Mucosa of stomach (tissue), 1 donor: ENCODE results near the gene HECW1.
"Not testable (repeated sequence)": the region's sequence is repeated elsewhere in the genome, so short reads cannot be mapped to it uniquely, and the experiment has no call there.

Experiments used
- H3K27me3 ChIP-seq: one replicate; pipeline ENCODE4 v1.7.0; 2013; ENCODE audit warnings: mild to moderate bottlenecking, low read length; ENCODE audit not compliant: control insufficient read depth, insufficient read depth
- H3K36me3 ChIP-seq: one replicate; pipeline ENCODE4 v1.7.0; 2013; ENCODE audit warnings: low read length; ENCODE audit not compliant: control insufficient read depth, insufficient read depth
- H3K4me1 ChIP-seq: one replicate; pipeline ENCODE4 v1.7.0; 2013; ENCODE audit warnings: mild to moderate bottlenecking, low read length; ENCODE audit not compliant: control insufficient read depth, insufficient read depth
- H3K4me3 ChIP-seq: one replicate; pipeline ENCODE4 v1.7.0; 2013; ENCODE audit warnings: low read length
- H3K9ac ChIP-seq: one replicate; pipeline ENCODE4 v1.7.0; 2013; ENCODE audit warnings: mild to moderate bottlenecking, low read length, moderate library complexity
- H3K9me3 ChIP-seq: one replicate; pipeline ENCODE4 v1.7.0; 2013; ENCODE audit warnings: mild to moderate bottlenecking, low read length, moderate library complexity; ENCODE audit not compliant: control insufficient read depth
- donor health status: Pancreatic carcinoma.

Gene HECW1

GRCh38 chr7:43218901-43219300 is 106.5 kb downstream of the HECW1 start:
- H3K36me3 ChIP-seq, H3K4me3 ChIP-seq, H3K27me3 ChIP-seq, H3K9me3 ChIP-seq, H3K9ac ChIP-seq, H3K4me1 ChIP-seq: not testable (repeated sequence)

- Histone ChIP-seq H3K4me3 (no peak overlapping the region), H3K9ac (no peak overlapping the region), H3K27me3 (no peaks in the 10 kb centered on the region), H3K4me1 (no peaks in the 10 kb centered on the region), H3K9me3 (no peaks in the 10 kb centered on the region), H3K36me3 (no peaks in the 10 kb centered on the region)
These were observed 107.8 kb downstream of the HECW1 start for GRCh38 chr7:43220250-43220649.

- Histone ChIP-seq H3K4me3 (no peak overlapping the region), H3K4me1 (no peaks in the 10 kb centered on the region), H3K36me3 (no peaks in the 10 kb centered on the region), H3K9me3 (no peaks in the 10 kb centered on the region), H3K9ac (no peak overlapping the region), H3K27me3 (no peaks in the 10 kb centered on the region)
These were observed 108.3 kb downstream of the HECW1 start for GRCh38 chr7:43220742-43221141.

GRCh38 chr7:43229801-43230200 is 117.4 kb downstream of the HECW1 start:
- H3K4me3 ChIP-seq, result no peak overlapping the region
- H3K9me3 ChIP-seq, result no peaks in the 10 kb centered on the region
- H3K36me3 ChIP-seq, result no peaks in the 10 kb centered on the region
- H3K27me3 ChIP-seq, result no peaks in the 10 kb centered on the region
- H3K4me1 ChIP-seq, result no peaks in the 10 kb centered on the region
- no peak overlapping the region for H3K9ac ChIP-seq

- Histone ChIP-seq H3K27me3 (no peaks in the 10 kb centered on the region), H3K9me3 (no peaks in the 10 kb centered on the region), H3K4me1 (peaks cover 5% of the 10 kb centered on the region), H3K4me3 (no peak overlapping the region), H3K9ac (no peak overlapping the region), H3K36me3 (no peaks in the 10 kb centered on the region)
These were observed 119.9 kb downstream of the HECW1 start for GRCh38 chr7:43232366-43232765.

GRCh38 chr7:43234073-43234472 is 121.6 kb downstream of the HECW1 start:
- no peak overlapping the region for H3K9ac ChIP-seq
- peaks cover 5% of the 10 kb centered on the region for H3K4me1 ChIP-seq
- H3K27me3 ChIP-seq, result no peaks in the 10 kb centered on the region
- no peaks in the 10 kb centered on the region for H3K36me3 ChIP-seq
- no peak overlapping the region for H3K4me3 ChIP-seq
- H3K9me3 ChIP-seq, result no peaks in the 10 kb centered on the region

- Histone ChIP-seq H3K9me3 (no peaks in the 10 kb centered on the region), H3K4me1 (peaks cover 5% of the 10 kb centered on the region), H3K36me3 (no peaks in the 10 kb centered on the region), H3K27me3 (no peaks in the 10 kb centered on the region), H3K9ac (no peak overlapping the region), H3K4me3 (no peak overlapping the region)
These were observed 122.5 kb downstream of the HECW1 start for GRCh38 chr7:43234968-43235367.

GRCh38 chr7:43240565-43240964 is 128.1 kb downstream of the HECW1 start:
- Histone ChIP-seq H3K9me3 (no peaks in the 10 kb centered on the region), H3K27me3 (no peaks in the 10 kb centered on the region), H3K4me1 (peaks cover 5% of the 10 kb centered on the region), H3K36me3 (no peaks in the 10 kb centered on the region), H3K9ac (no peak overlapping the region), H3K4me3 (no peak overlapping the region)

- Histone ChIP-seq H3K27me3 (no peaks in the 10 kb centered on the region), H3K9ac (no peak overlapping the region), H3K4me3 (no peak overlapping the region), H3K4me1 (no peaks in the 10 kb centered on the region), H3K36me3 (no peaks in the 10 kb centered on the region), H3K9me3 (no peaks in the 10 kb centered on the region)
These were observed 130.3 kb downstream of the HECW1 start for GRCh38 chr7:43242628-43243255.

- Histone ChIP-seq H3K36me3 (no peaks in the 10 kb centered on the region), H3K9ac (no peak overlapping the region), H3K9me3 (no peaks in the 10 kb centered on the region), H3K4me3 (no peak overlapping the region), H3K27me3 (no peaks in the 10 kb centered on the region), H3K4me1 (peaks cover under 1% of the 10 kb centered on the region)
These were observed 131.8 kb downstream of the HECW1 start for GRCh38 chr7:43244232-43244631.

GRCh38 chr7:43244784-43245183 is 132.3 kb downstream of the HECW1 start:
- Histone ChIP-seq H3K36me3 (no peaks in the 10 kb centered on the region), H3K9me3 (no peaks in the 10 kb centered on the region), H3K27me3 (no peaks in the 10 kb centered on the region), H3K4me1 (peaks cover 6% of the 10 kb centered on the region), H3K4me3 (no peak overlapping the region), H3K9ac (no peak overlapping the region)

- H3K9ac ChIP-seq, result no peak overlapping the region
- H3K4me1 ChIP-seq, result peaks cover 7% of the 10 kb centered on the region
- no peaks in the 10 kb centered on the region for H3K36me3 ChIP-seq
- no peaks in the 10 kb centered on the region for H3K27me3 ChIP-seq
- H3K9me3 ChIP-seq, result no peaks in the 10 kb centered on the region
- no peak overlapping the region for H3K4me3 ChIP-seq
These were observed 135.3 kb downstream of the HECW1 start for GRCh38 chr7:43247757-43248156.

GRCh38 chr7:43248553-43248952 is 136.1 kb downstream of the HECW1 start:
- no peak overlapping the region for H3K4me3 ChIP-seq

More at GRCh38 chr7:43248553-43248952, 136.1 kb downstream of the HECW1 start:
- H3K9ac ChIP-seq, result peak overlapping the region; percentile 33
- H3K36me3 ChIP-seq, result no peaks in the 10 kb centered on the region
- H3K9me3 ChIP-seq, result no peaks in the 10 kb centered on the region
- H3K27me3 ChIP-seq, result no peaks in the 10 kb centered on the region
- peaks cover 7% of the 10 kb centered on the region for H3K4me1 ChIP-seq
